Psoas muscle (tissue), 8 donors: ENCODE data around the gene ALAS1. TPM values are rescaled to one million over a fixed set of nuclear protein-coding genes. Genes with fewer than 3 reads are reported as not detected.

ENCODE experiments used
- ATAC-seq, 4 donors: fragments of 200-7000 bp; cut with Tn5 transposase; one replicate each; pipeline ENCODE4 v1.9.1; 2020; ENCODE audit warnings: moderate library complexity in 3 of 4, mild to moderate bottlenecking in 2 of 4
- DNase-seq, 2 donors: peaks; one replicate each; pipeline ENCODE4 v3.0.0-alpha.2; 2020
- H3K27ac ChIP-seq: fragments of 200-600 bp; one replicate; pipeline ENCODE4 v1.8.0; 2022
- H3K27me3 ChIP-seq, 3 donors: fragments of 200-600 bp in 1 of 3; one replicate each; pipeline versions ENCODE4 v1.6.1 to v1.8.0; 2013 to 2022; ENCODE audit warnings: low read length in 2 of 3, mild to moderate bottlenecking in 2 of 3, moderate library complexity in 1 of 3; ENCODE audit not compliant: insufficient read depth in 3 of 3
- H3K36me3 ChIP-seq, 2 donors: fragments of 200-600 bp in 1 of 2; one replicate each; pipeline versions ENCODE4 v1.6.1 to v1.8.0; 2013 to 2022; ENCODE audit warnings: low read depth in 1 of 2, mild to moderate bottlenecking in 1 of 2, moderate library complexity in 1 of 2; ENCODE audit not compliant: insufficient read depth in 1 of 2
- H3K4me1 ChIP-seq: fragments of 200-600 bp; one replicate; pipeline ENCODE4 v1.8.0; 2022
- H3K4me3 ChIP-seq: fragments of 200-600 bp; one replicate; pipeline ENCODE4 v1.8.0; 2022; ENCODE audit warnings: mild to moderate bottlenecking
- H3K9me3 ChIP-seq: fragments of 200-600 bp; one replicate; pipeline ENCODE4 v1.8.0; 2022
- WGBS, 3 donors: extraction: QIAGEN DNeasy Blood & Tissue Kit; methylation state at CpG; one replicate each; pipeline versions ENCODE4 v1.1.6 to v1.1.7; 2013; 5-methylcytosine and 5-hydroxymethylcytosine counted together
- intact Hi-C, 2 donors: fragments of 100-400 bp; cut with DNase I; formaldehyde crosslinking; loops; one replicate each; pipeline versions ENCODE4 v1.11.0 to v1.14.2; 2022
- polyA plus RNA-seq, 3 donors: library from polyadenylated mRNA; stranded (reverse); fragments of 200-250 nt; gene quantifications; one replicate each; pipeline ENCODE4 v1.2.3, GENCODE V29; 2013
- total RNA-seq, 4 donors: library from RNA; stranded (reverse); fragmentation: NEBNext Ultra II Directional in 2 of 4; extraction: Animal tissue kit (Norgen Biotek cat#: 25700) in 2 of 4; gene quantifications; one replicate each; pipeline versions ENCODE4 v1.2.1 to v1.2.4, GENCODE V29; 2021 to 2023
- TF ChIP-seq, protein P1 (sequence below): fragments of 200-600 bp; IDR thresholded peaks from one replicate; pipeline ENCODE4 v1.8.0; 2022; ENCODE audit warnings: antibody characterized with exemption
- donor health status: healthy with polysubstance abuse.
- donor health status: DM: no; HTN: no; CAD: no; lungs with moderate emphysema.
- donor health status: Bipolar disorder and iron deficiency.
- donor health status: healthy.
- donor health status: DM: yes; HTN: yes; CAD: no.
- donor health status: DM: no; HTN: no; CAD: no.
- donor health status: DM: no; HTN: no; CAD: no.
- donor health status: DM: yes; HTN: yes; CAD: no.

ALAS1 gene
- total and polyA plus RNA-seq, 7 donors = 50.1 to 138 (median 75.2) TPM

DNA sequence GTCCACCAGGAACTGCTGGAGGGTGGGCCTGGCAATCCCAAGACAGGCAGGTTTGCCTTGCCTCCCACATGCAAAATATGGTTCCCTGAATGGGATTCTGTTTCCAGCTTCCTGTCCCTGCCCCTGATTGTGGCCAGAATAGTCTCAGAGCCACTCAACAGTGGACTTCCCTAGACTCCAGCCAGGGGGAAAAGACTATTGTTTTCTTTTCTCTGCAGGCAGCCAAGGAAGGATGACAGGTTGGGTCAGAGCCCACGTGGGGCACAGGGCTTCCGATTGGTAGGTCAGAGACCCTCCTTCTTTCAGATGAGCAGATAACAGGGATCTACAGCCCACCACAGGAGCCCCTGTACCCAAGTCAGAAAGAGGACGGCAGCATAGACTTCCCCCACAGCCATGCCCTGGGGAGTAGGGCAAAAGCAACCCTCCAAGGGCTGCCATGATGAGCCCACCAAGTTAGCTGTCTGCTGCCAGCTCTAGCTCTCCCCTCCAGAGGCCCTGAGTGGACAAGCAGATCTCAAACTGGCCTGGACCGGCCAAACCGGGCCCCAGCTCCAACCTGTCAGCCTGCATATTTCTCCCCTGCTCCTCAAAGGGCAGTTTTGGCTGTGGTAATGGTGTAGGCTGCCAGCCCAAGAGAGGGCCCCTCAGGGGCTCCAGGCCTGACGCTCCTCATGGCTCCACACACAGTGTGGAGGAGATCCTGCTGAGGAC lies 21.1 kb downstream of the ALAS1 start:
- H3K4me3 ChIP-seq = peak overlapping the region; percentile 37
- DNase-seq (no peak), ATAC-seq (no peak)
- peaks cover 0 to 19% of the 10 kb centered on the region in 2 donors for H3K36me3 ChIP-seq
- H3K9me3 ChIP-seq = no peaks in the 10 kb centered on the region
- no peaks in the 10 kb centered on the region for H3K27me3 ChIP-seq
- H3K4me1 ChIP-seq = peaks cover 25% of the 10 kb centered on the region
- H3K27ac ChIP-seq = peak overlapping the region; percentile 66
- TF ChIP-seq, protein P1, sequence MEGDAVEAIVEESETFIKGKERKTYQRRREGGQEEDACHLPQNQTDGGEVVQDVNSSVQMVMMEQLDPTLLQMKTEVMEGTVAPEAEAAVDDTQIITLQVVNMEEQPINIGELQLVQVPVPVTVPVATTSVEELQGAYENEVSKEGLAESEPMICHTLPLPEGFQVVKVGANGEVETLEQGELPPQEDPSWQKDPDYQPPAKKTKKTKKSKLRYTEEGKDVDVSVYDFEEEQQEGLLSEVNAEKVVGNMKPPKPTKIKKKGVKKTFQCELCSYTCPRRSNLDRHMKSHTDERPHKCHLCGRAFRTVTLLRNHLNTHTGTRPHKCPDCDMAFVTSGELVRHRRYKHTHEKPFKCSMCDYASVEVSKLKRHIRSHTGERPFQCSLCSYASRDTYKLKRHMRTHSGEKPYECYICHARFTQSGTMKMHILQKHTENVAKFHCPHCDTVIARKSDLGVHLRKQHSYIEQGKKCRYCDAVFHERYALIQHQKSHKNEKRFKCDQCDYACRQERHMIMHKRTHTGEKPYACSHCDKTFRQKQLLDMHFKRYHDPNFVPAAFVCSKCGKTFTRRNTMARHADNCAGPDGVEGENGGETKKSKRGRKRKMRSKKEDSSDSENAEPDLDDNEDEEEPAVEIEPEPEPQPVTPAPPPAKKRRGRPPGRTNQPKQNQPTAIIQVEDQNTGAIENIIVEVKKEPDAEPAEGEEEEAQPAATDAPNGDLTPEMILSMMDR = no peak
- 56 to 70% (median 62%) methylated on average over 6 of the region's 6 CpGs for WGBS, 3 donors
- intact Hi-C loops = no loop called here

DNA sequence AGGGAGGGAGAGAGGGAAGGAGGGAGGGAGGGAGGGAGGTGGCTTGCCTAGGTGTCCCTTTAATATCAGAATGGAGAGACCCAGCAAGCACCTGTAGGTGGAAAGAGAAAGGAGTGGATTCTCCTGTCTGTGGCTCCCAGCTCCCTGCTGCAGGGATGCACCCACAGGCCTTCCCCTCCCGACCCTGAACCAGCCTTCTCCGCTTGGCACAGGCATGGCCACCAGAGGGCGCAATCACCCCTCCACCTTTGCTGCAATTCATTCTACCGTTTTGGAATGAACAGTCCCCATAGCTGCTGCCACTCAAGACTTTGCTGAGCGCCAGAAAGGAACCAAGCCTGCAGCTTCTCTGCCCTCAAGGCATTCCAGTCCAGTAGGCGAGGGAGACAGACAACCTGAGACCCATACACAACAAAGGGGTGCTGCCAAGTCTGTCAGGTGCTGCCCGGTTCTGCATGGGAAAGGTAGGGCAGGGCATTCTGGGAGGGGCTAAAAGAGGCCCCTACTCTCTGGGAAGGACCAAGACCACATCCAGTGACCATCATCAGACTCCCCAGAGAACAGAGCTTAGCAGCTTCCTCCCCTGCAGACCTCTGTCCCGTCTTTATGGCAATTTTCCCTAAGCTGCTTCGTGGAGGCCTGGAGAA lies 22.5 kb downstream of the ALAS1 start:
- TF ChIP-seq, protein P1 = peak; percentile 87
- DNase-seq = peak; percentile 86 to 93
- Histone ChIP-seq H3K4me1 (peaks cover 25% of the 10 kb centered on the region), H3K36me3 (peaks cover 0 to 5% of the 10 kb centered on the region in 2 donors), H3K27ac (no peak overlapping the region), H3K4me3 (no peak overlapping the region), H3K27me3 (no peaks in the 10 kb centered on the region), H3K9me3 (no peaks in the 10 kb centered on the region)
- peak; percentile 68 to 78 (median 70) for ATAC-seq
- WGBS, 3 donors = 18 to 21% (median 18%) methylated on average over 8 to 9 of the region's 9 CpGs
- intact Hi-C loops = loop anchor here in 1 of 2 donors (2.0 to 5.0 kb wide), 2 partner anchors 120 to 187 kb away; no protein-coding TSS in a partner anchor

- ATAC-seq = no peak
- no peaks in the 10 kb centered on the region for H3K36me3 ChIP-seq
- H3K4me1 ChIP-seq = peaks cover 21% of the 10 kb centered on the region
- TF ChIP-seq, protein P1 = no peak
- no peaks in the 10 kb centered on the region for H3K9me3 ChIP-seq
- DNase-seq = no peak
- 90 to 93% (median 93%) methylated on average over 26 to 27 of the region's 27 CpGs for WGBS, 3 donors
- H3K27ac ChIP-seq = no peak overlapping the region
- no peak overlapping the region for H3K4me3 ChIP-seq
- no peaks in the 10 kb centered on the region for H3K27me3 ChIP-seq
- intact Hi-C loops = loop anchor here in 1 of 2 donors (2.0 to 5.0 kb wide), 2 partner anchors 120 to 186 kb away; no protein-coding TSS in a partner anchor
Observed at GRCh38 chr3:52221141-52221562, 23.2 kb downstream of the ALAS1 start.

DNA sequence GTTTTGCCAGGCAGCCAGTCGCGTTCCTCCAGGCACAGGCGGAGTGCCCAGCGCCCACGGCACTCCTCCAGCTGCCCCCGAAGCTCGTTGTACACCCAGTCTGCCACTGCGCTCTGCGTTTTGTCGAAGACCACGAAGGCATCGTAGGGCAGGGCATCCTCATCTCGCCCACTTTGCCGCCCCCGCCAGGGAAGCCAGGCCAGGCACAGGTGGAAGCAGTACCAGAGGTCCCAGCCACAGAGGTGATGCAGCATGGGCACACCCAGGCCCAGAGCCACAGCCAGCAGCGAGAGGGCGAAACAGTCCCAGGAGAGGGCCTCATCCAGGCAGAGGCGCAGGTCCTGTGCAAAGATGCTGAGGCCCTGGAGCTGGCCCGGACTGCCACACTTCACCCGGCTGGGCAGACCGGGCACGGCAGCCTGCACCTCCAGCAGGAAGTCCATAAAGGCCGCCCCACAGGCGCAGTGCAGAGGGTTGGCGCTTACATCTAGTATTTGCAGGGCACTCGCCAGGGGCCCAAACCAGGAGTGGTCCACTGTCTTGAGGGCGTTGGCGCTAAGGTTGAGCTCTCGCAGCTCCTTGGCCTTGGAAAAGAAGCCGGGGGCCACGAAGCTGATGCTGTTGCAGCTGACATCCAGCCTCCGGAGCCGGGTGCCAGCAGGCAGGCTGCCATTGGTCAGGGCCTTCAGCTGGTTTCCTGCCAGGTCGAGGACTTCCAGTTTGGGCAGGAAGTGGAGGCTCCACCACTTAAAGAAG lies 23.8 kb downstream of the ALAS1 start:
- 65 to 74% (median 65%) methylated on average over 34 of the region's 34 CpGs for WGBS, 3 donors
- Histone ChIP-seq H3K9me3 (no peaks in the 10 kb centered on the region), H3K4me3 (no peak overlapping the region), H3K36me3 (no peaks in the 10 kb centered on the region), H3K27me3 (no peaks in the 10 kb centered on the region), H3K27ac (no peak overlapping the region), H3K4me1 (peaks cover 15% of the 10 kb centered on the region)
- DNase-seq (peak in 1 of 2 donors; percentile 48), ATAC-seq (no peak)
- TF ChIP-seq, protein P1 = no peak
- intact Hi-C loops = loop anchor here in 1 of 2 donors (2.0 to 5.0 kb wide), 2 partner anchors 119 to 186 kb away; no protein-coding TSS in a partner anchor
